Esophagus muscularis mucosa (tissue), 4 donors: ENCODE data around the gene KIAA1958.

ENCODE experiments used
- EP300 ChIP-seq: sonication (generic); formaldehyde crosslinking; IDR thresholded peaks from one replicate; pipeline ENCODE4 v1.6.1; 2017; ENCODE audit warnings: antibody characterized with exemption
- POLR2A ChIP-seq: fragments of 450-650 bp; IDR thresholded peaks from one replicate; pipeline ENCODE4 v1.6.1; 2017; ENCODE audit warnings: antibody characterized with exemption, moderate library complexity, mild to moderate bottlenecking, low read depth
- POLR2AphosphoS5 ChIP-seq, 2 donors: sonication (generic); formaldehyde crosslinking; IDR thresholded peaks; one replicate each; pipeline ENCODE4 v1.6.1; 2017; ENCODE audit warnings: antibody characterized with exemption in 2 of 2
- TF ChIP-seq, protein P1 (sequence below), 3 experiments: fragments of 200-600 bp in 2 of 3; fragments of 450-650 bp in 1 of 3; sonication (generic) in 2 of 3; IDR thresholded peaks; one replicate each; pipeline ENCODE4 v1.5.1; 2017 to 2019; ENCODE audit warnings: antibody characterized with exemption in 3 of 3, mild to moderate bottlenecking in 2 of 3, moderate library complexity in 1 of 3

DNA sequence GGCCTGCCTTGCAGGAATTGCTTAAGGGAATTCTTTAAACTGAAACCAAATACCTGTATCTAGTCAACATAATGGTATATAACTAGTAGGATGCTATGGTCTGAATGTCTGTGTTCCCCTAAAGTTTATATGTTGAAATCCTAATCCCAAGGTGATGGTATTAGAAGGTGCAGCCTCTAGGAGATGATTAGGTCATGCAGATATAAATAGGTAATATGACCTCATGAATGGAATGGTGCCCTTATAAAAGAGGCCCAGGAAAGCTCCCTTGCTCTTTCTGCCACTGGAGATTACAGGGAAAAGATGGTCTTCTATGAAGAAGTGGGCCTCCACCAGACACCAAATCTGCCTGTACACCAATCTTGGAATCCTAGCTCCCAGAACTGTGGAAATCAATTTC is 7.4 kb upstream of the KIAA1958 start:
- TF ChIP-seq POLR2A: no peak
- TF ChIP-seq, protein P1, sequence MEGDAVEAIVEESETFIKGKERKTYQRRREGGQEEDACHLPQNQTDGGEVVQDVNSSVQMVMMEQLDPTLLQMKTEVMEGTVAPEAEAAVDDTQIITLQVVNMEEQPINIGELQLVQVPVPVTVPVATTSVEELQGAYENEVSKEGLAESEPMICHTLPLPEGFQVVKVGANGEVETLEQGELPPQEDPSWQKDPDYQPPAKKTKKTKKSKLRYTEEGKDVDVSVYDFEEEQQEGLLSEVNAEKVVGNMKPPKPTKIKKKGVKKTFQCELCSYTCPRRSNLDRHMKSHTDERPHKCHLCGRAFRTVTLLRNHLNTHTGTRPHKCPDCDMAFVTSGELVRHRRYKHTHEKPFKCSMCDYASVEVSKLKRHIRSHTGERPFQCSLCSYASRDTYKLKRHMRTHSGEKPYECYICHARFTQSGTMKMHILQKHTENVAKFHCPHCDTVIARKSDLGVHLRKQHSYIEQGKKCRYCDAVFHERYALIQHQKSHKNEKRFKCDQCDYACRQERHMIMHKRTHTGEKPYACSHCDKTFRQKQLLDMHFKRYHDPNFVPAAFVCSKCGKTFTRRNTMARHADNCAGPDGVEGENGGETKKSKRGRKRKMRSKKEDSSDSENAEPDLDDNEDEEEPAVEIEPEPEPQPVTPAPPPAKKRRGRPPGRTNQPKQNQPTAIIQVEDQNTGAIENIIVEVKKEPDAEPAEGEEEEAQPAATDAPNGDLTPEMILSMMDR (IDR thresholded peaks at IDR 0.05): no peak
- TF ChIP-seq POLR2AphosphoS5 (IDR thresholded peaks at IDR 0.05): no peak
- TF ChIP-seq EP300: no peak
